Amniotic epithelial cell (primary cell): ENCODE results near the gene TNNC1.
A peak's percentile ranks its signal among the peaks of the same experiment; 100 is the strongest.

ENCODE experiments used
- DNase-seq: peaks from one replicate; pipeline ENCODE4 v3.0.0-alpha.2; 2010; ENCODE audit warnings: low read depth

Gene TNNC1

GRCh38 chr3:52443791-52444687 is 9.8 kb downstream of the TNNC1 start:
- no peak for DNase-seq

DNA sequence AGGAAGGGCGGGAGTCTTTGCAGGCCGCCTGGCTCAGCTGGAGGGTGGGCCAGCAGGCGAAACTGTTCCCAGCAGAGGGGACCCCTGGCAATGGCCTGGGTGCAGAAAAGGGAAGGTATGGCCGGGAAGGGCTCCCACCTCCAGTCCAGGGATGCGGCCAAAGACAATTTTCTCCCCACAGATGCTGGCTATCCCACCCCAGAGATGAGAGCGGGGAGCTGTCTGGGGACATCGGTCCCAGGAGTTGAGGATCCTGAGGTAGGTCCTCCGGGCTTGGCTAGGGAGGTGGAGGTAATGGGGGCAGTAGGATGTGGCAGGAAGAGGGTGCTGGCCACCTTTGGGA is 10.6 kb downstream of the TNNC1 start:
- no peak for DNase-seq

GRCh38 chr3:52442409-52443267 is 11.2 kb downstream of the TNNC1 start:
- no peak for DNase-seq

GRCh38 chr3:52441772-52442332 is 12.0 kb downstream of the TNNC1 start:
- no peak for DNase-seq

DNA sequence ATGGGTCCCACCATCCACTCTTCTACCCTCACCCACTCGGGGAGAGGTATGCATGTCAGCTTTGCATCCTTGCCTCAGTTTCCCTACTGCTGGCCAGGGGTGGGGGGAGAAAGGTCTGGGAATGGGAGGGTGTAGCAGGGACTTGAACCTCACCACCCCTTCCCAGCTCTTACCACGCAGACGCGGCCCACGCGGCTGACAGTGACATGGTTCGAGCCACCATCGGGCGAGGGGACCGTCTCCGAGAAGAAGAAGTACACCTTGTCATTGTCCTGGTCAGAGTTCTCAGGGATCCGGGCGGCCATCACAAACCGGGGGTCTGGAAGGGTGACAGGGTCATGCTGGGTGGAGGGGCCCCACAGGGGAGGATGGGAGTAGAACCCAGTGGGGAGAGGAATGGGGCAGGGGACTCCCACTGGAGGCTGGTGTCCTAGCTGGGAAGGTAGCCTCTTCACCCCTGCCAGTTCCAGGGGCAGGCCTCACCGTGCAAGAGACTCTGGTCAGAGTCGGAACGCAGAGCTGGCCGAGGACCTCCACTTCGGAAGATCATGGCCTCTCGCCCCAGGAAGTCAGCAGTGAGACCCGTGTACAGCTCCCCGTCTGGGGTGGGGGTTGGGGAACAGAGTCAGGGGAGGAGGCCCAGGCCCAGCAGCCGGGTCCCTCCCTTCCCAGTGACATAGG is 12.6 kb downstream of the TNNC1 start:
- no peak for DNase-seq

DNA sequence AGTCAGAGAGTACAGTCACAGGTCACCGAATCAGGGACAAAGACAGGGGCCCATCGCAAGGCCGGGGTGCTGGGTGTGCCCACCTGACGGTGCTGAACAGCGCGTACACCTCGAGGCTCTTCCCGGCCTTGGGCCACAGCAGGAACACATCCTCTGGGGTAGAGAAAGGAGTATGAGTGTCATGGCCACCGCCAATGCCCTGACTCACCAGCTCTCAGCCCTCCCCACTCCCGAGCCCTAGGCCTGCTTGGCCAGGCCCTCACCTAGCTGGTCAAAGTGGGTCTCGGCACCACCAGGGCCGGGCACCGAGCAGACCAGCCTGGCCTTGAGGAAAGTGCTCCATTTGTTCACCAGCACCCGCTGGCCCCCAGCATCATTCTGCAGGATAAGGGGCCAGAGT is 13.2 kb downstream of the TNNC1 start:
- DNase-seq, result no peak

DNA sequence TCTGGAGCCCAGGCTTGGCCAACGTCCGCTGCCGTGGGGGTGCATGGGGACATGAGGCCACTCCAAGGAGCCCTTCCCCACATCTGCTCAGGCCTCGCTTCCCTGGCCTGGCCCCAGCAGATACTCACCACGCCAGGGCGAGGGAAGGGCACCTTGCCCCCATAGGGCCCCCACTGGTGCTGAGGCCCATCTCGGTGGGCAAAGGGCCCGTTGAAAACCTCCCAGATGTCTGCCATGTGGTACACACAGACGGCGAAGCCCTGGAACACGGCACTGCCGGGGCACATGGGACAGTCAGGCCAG is 13.6 kb downstream of the TNNC1 start:
- no peak for DNase-seq

GRCh38 chr3:52439426-52440248 is 14.2 kb downstream of the TNNC1 start:
- no peak for DNase-seq

GRCh38 chr3:52438579-52439425 is 15.0 kb downstream of the TNNC1 start:
- DNase-seq, result no peak

DNA sequence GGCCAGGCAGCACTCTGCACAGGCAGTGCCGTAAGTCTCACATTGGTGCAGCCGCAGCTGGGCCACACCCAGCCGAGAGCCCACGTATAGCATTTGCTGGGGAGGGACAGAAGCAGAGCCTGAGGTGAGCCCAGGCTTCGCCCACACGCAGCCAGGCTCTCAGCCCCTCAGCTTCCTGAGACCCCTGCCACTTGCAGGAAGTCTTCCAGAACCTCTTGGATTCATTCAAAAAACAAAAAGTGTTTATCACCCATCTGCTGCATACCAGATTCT is 15.8 kb downstream of the TNNC1 start:
- DNase-seq, result no peak

DNA sequence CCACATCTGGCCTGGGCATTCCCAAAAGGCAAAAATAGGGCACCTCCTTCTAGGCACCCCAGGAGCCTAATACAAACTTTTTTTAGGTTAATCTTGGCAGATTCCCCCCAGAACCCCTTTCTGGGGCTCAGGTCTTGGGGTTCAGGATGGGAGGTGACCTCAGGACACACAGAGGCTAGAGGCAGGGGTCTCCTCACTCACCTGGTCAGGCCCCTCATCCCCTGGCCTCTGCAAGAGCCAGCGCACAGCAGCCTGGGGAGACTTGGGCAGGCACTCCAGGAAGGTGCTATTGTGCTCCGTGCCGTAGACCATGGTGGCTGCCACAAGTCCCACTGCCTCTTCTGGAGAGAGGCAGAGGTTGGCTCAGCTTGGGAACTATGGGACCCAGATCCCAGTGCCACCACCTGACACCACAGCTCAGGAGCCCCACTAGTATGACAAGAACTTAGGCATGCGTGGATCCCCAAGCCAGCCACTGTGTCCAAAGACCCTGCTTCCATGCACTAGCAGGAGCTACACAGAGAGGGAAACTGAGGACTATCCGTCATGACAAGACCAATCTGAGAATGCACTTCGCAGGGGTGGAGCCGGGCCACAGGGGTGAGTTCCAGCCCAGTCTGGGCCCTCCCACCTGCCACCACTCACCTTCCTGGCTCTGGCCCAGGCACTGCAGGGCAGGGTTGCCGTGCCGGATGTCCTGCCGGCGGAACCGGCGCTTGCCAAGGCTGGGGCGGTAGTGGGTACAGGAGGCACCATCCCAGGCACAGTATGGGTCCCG is 16.3 kb downstream of the TNNC1 start:
- DNase-seq, result no peak

DNA sequence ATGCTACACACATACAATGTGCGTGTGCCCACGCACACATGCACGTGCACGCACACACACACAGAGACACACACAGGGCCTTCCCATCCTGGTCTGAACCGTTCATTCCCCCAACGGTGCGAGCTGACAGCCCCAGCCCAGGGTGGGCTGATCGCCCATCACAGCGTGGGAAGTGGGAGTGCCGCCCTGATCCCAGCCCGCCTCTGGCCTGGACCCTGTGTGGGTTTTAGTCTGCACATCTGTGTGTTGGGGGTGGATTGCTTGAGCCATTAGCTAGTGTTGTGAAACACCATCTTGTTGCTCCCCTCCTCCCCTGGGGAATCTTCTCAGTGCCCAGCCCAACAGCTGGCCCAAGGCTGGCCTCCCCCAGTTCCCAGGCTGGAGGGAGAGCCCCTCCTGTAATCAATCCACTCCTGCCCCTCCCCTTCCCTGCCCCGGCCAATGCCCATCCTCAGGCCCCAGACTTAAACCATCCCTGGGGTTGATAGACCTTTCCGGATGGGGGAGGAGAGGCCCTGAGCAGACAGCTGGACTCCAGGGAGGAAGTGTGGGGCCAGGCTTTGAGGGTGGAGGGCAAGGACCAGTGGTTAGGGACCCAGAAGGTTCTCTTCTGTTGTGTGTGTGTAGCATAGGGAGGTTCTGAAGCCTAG is 17.2 kb downstream of the TNNC1 start:
- peak; percentile 83 for DNase-seq

- no peak for DNase-seq
Observed at GRCh38 chr3:52435246-52436101, 18.4 kb downstream of the TNNC1 start.

GRCh38 chr3:52434491-52435115 is 19.2 kb downstream of the TNNC1 start:
- no peak for DNase-seq

GRCh38 chr3:52433996-52434479 is 19.8 kb downstream of the TNNC1 start:
- DNase-seq, result no peak

DNA sequence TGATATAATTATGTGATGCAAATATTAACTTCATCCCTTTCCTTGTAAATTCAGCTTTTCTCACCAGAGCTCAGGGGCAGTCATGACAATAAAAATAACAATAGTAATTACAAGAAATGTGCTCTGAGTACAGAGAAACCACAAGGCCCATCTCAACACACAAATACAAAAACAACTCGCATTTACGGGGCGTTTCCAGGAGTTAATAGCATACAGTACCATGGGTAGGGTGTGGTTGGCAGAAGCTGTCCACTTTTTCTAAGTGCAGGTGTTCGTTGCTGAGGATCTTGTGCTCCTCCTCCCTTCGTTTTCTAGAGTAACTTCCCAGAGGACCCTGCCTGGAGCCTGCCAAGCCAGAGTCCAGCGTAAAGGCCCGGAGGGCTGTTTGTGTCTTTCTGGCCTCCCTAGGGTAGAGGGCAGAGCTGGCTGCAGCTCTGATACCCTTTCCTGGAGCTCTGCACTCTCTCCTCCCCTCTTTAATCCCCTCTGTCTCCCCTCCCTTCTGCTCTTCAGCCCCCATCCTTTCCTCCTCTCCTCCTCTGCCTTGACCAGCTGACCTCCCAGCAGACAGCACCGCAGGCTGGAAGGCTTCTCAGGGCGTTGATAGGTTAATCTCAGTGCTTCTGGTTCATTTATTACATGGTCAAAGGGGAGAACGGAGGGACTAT is 20.4 kb downstream of the TNNC1 start:
- no peak for DNase-seq

- DNase-seq, result no peak
Observed at GRCh38 chr3:52432691-52433141, 21.1 kb downstream of the TNNC1 start.
